ENCODE data around the gene MYOCOS.

Gene MYOCOS

GRCh38 chr1:171663036-171663853, 41.2 kb downstream of the MYOCOS start:
- no peak for DNase-seq (ENCODE audit: low spot score)

- DNase-seq (ENCODE audit: low spot score) = no peak
These were observed 42.0 kb downstream of the MYOCOS start for GRCh38 chr1:171663854-171664575.

- DNase-seq (ENCODE audit: low spot score) = no peak
These were observed 42.9 kb downstream of the MYOCOS start for GRCh38 chr1:171664976-171665375.

GRCh38 chr1:171666114-171666769, 44.2 kb downstream of the MYOCOS start:
- no peak for DNase-seq (ENCODE audit: low spot score)

GRCh38 chr1:171668372-171668771, 46.3 kb downstream of the MYOCOS start:
- DNase-seq (ENCODE audit: low spot score) = no peak

- DNase-seq (ENCODE audit: low spot score) = no peak
These were observed 48.7 kb downstream of the MYOCOS start for GRCh38 chr1:171670739-171671138.

- DNase-seq (ENCODE audit: low spot score) = no peak
These were observed 52.7 kb downstream of the MYOCOS start for GRCh38 chr1:171674431-171675405.
